ENCODE results near the gene FRMD8.
A peak's percentile ranks its signal among the peaks of the same experiment; 100 is the strongest.

Gene FRMD8

GRCh38 chr11:65376138-65376713 is 10.2 kb upstream of the FRMD8 start:
- DNase-seq = no peak

DNA sequence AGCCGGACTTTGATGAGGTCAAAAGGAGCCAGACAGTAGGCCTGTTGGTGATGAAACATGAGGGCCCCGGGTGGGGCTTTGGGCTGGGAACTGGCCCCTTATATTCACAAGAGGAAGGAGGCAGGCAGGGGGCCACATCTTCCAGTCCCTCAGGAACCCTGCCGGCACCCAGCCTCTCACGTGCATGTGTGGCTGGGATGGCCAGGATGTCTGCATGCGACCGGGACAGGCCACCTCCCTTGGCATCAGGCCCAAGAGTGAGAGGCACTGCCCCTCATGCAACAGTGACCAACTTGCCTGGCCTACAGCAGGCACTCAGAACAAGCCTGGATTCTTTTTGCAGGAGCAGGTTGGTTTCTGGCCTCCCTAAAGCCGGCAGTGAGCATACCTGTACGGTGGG is 9.4 kb upstream of the FRMD8 start:
- no peak for DNase-seq

- no peak for DNase-seq
Observed at GRCh38 chr11:65377777-65378176, 8.7 kb upstream of the FRMD8 start.

DNA sequence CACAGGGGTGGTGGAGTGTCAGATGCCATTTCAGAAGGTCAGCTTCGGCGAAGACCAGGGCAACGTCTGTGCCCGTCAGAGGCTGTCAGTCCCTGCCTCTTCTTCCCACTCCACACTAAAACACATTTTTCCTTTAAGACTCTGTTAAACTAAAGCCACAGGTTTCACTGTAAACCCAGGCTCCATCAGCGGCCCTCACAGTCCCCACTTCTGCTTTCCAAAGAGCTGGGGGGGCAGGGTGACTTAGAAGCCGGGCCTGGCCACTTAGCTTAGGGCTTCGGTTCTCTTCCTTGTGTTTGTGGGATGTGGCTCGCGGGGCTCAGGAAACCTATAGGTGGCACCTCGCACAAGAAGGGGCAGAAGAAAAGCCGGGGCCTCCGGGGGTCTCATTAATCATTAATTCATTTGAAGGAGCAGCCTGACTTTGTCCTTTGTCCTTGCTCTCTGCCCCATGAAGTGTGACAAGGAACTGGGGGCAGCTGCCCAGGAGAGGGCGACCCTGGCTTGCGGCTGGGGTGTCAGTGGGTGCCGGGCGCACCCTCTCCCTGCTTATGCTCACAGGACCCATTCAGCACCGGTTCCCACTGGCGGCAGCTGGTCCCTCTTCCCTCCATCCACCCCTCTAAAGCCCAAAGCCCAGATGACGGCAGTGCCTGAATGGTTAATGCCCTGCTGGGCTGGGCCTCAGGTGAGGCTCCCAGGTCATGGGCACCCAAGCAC is 8.1 kb upstream of the FRMD8 start:
- no peak for DNase-seq

- no peak for DNase-seq
Observed at GRCh38 chr11:65378928-65379638, 7.4 kb upstream of the FRMD8 start.

DNA sequence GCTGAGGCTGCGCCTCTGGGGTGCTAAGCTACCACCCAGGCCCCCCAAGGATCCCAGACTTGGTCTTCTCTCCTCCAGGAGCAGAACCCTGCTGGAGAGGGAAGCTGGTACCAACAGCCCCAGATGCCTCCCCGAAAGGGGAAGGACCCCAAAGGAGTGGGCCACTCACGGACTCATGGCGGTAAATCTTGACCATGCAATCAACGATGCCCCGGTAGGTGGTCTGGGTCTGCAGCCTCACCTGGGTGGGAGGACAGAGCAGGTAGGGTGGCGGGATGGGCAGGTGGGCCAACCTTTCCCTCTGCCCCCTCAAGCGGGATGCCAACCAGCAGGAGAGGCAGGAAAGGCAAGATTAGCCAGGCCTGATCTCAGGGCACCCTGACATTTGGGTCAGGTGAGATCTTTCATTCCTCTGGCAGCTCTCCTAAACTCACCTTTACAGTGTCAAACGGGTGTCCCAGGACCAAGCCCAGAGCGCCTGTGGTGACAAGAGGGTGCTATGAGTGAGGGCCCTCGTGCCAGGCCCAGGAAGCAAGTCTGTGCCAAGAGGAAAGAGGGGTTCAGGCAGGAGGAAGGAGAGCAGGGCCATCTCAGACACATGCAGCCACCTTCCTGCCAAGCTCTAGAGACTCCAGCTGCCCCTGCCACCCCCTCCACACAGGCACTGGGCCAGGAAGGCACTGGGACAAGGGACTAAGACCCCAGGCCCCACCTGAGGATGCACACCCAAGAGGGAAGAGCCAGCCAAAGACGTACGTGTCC is 6.6 kb upstream of the FRMD8 start:
- DNase-seq = no peak

- no peak for DNase-seq
Observed at GRCh38 chr11:65380460-65381119, 5.8 kb upstream of the FRMD8 start.

- no peak for DNase-seq
Observed at GRCh38 chr11:65381716-65382032, 4.8 kb upstream of the FRMD8 start.

- DNase-seq = peak; percentile 97
Observed at GRCh38 chr11:65382033-65382803, 4.2 kb upstream of the FRMD8 start, which contains the start of gene SLC25A45. Gene SLC25A45 (minus strand): TSS chr11:65382646. CDS start chr11:65381951, 695 bp downstream.

DNA sequence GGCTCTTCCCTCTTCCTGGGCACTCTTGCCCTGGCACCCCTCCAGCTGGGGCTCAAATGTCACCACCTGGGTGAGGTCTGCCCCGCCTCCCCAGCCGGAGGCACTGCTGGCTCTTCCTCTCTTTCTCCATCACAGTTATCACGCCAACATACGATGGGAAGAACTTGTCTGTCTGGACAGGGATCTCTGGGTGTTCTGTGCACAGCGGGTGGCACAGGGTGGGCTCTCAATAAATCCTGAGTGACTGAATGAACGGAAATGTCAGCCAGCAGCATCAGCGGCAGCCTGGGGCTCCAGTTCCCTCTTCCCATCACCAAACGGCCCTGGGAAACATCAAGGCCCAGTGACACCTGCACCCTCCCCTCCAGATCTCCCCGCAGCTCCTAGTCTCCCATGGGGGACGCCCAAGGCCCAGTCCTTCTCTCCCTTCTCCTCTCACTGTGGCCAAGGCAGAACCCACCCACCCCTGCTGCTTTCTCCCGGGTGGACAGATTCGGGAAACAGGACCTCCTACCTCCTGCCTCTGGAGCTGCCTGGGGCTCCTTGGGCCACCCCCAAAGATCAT is 3.6 kb upstream of the FRMD8 start:
- DNase-seq = no peak

- no peak for DNase-seq
Observed at GRCh38 chr11:65383778-65384177, 2.7 kb upstream of the FRMD8 start.

GRCh38 chr11:65384301-65384889 is 2.0 kb upstream of the FRMD8 start:
- no peak for DNase-seq

- DNase-seq = no peak
Observed at GRCh38 chr11:65388731-65389130, 2.3 kb downstream of the FRMD8 start.

DNA sequence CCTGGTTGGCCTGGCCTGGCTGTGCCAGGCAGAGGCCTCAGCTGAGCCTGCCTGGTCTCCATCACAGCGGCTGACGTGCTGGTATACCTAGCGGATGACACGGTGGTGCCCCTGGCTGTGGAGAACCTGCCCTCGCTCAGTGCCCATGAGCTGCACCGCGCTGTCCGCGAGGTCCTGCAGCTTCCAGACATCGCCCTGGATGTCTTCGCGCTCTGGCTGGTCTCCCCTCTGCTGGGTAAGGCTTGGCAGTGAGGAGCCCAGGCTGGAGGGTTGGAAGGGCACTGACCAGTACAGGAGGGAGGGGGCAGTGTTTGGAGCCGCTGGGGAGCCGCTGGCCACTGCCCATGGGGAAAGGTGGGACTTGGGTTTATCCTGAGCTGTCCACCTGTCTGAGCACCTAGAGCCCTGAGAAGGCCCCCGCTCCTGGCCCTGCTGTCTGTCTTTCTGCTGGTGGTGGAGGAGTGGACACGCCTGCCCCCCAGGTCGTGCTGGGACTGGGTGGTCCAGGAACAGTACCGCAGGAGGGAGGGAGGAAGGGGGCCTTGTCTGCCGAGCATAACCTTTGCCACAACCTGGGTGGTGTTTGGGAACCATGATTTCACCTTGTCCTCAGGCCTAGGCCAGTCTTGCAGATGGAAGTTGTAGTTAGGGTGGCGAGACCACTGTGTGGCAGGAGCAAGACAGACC is 3.0 kb downstream of the FRMD8 start:
- no peak for DNase-seq

- no peak for DNase-seq
Observed at GRCh38 chr11:65390099-65390941, 3.9 kb downstream of the FRMD8 start.

GRCh38 chr11:65390996-65391395 is 4.6 kb downstream of the FRMD8 start:
- DNase-seq = no peak

- no peak for DNase-seq
Observed at GRCh38 chr11:65392186-65392829, 5.9 kb downstream of the FRMD8 start.

- DNase-seq = no peak
Observed at GRCh38 chr11:65392899-65393298, 6.5 kb downstream of the FRMD8 start.

- DNase-seq = no peak
Observed at GRCh38 chr11:65393513-65394079, 7.2 kb downstream of the FRMD8 start.

Measured in NCI-H2029 (cell line).